ENCODE results near the gene BATF2. TPM values are rescaled to one million over a fixed set of nuclear protein-coding genes. Genes with fewer than 3 reads are reported as not detected.

The BATF2 gene
- total RNA-seq, 4 donors from 2014 or later, result 5.0 to 12.0 (median 11.2) TPM

GRCh38 chr11:65019824-65020223 is 23.1 kb upstream of the BATF2 start:
- Histone ChIP-seq H3K4me1 (peaks cover 0 to 12% (median 5%) of the 10 kb centered on the region in 4 donors), H3K9me3 (no peaks in the 10 kb centered on the region), H3K27ac (no peak overlapping the region), H3K4me3 (no peak overlapping the region), H3K36me3 (peaks cover 0 to 24% (median 0%) of the 10 kb centered on the region in 3 donors), H3K27me3 (no peaks in the 10 kb centered on the region)
- TF ChIP-seq POLR2A (IDR thresholded peaks at IDR 0.05), result no peak
- no peak for DNase-seq

DNA sequence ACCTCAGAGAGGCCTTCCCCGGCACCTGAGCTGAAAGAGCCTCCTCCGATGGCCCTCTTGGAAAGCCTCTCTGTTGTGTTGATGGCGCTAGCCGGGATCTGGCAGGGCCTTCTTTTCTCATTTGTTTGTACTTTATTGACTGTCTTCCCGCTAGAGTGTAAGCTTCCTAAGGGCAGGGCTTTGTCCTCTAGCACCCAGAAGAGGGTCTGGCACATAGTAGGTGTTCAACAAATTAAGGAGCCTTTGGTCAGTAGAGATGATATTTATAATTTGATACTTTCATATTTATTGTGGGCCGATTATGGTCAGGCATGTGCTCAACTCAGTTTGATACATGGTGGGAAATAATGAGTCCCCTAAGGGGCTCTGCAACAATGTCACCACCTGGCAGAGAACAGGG is 21.2 kb upstream of the BATF2 start:
- H3K36me3 ChIP-seq, result peaks cover 0 to 24% (median 0%) of the 10 kb centered on the region in 3 donors
- TF ChIP-seq, protein P1, sequence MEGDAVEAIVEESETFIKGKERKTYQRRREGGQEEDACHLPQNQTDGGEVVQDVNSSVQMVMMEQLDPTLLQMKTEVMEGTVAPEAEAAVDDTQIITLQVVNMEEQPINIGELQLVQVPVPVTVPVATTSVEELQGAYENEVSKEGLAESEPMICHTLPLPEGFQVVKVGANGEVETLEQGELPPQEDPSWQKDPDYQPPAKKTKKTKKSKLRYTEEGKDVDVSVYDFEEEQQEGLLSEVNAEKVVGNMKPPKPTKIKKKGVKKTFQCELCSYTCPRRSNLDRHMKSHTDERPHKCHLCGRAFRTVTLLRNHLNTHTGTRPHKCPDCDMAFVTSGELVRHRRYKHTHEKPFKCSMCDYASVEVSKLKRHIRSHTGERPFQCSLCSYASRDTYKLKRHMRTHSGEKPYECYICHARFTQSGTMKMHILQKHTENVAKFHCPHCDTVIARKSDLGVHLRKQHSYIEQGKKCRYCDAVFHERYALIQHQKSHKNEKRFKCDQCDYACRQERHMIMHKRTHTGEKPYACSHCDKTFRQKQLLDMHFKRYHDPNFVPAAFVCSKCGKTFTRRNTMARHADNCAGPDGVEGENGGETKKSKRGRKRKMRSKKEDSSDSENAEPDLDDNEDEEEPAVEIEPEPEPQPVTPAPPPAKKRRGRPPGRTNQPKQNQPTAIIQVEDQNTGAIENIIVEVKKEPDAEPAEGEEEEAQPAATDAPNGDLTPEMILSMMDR (IDR thresholded peaks at IDR 0.05), result no peak
- no peak for TF ChIP-seq POLR2A (IDR thresholded peaks at IDR 0.05)

DNA sequence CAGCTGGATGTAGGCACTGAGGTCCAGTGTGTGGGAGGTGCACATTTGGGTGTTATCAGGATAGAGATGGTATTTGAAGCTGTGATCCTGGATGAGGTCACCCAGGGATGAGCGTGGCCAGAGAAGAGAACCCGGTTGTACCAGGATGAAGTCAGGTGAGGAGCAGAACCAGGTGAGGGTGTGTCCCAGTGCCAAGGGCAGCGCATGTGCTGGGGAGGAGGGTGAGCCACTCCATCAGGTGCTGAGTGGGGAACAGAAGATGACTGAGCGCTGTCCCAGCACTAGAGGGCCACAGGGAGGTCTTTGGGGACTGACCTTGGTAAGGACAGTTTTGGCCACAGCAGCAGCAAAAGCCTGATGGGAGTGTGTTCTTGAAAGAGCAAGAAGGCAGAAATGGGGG is 19.9 kb upstream of the BATF2 start:
- Histone ChIP-seq H3K27me3 (no peaks in the 10 kb centered on the region), H3K27ac (no peak overlapping the region), H3K9me3 (no peaks in the 10 kb centered on the region), H3K4me1 (peaks cover 2 to 22% (median 7%) of the 10 kb centered on the region in 4 donors), H3K36me3 (peaks cover 0 to 24% (median 0%) of the 10 kb centered on the region in 3 donors), H3K4me3 (no peak overlapping the region)
- TF ChIP-seq, protein P1 (IDR thresholded peaks at IDR 0.05), result no peak
- no peak for TF ChIP-seq POLR2A (IDR thresholded peaks at IDR 0.05)
- DNase-seq, result no peak

More for the DNA sequence above, 21.2 kb upstream of the BATF2 start:
- Histone ChIP-seq H3K4me1 (peaks cover 2 to 18% (median 7%) of the 10 kb centered on the region in 4 donors), H3K27ac (no peak overlapping the region), H3K27me3 (no peaks in the 10 kb centered on the region), H3K9me3 (no peaks in the 10 kb centered on the region), H3K4me3 (no peak overlapping the region)
- no peak for DNase-seq

DNA sequence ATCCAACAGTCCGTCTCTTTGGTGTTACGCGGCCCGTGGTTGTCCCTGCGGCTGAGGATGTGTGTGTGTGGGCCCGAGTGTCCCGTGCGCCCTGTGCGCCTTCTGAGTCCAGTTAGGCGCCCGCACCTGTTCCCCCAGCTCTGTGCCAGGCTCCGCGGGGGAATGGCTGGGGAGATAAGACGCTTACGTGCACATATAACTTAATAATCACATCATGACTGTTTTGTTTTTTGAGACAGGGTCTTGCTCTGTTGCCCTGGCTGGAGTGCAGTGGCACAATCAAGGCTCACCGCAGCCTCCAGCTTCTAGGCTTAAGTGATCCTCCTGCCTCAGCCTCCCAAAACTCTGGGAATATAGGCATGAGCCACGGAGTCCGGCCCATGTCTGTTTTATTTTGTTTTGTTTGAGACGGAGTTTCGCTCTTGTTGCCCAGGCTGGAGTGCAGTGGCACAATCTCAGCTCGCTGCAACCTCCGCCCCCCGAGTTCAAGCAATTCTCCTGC is 18.0 kb upstream of the BATF2 start:
- Histone ChIP-seq H3K4me1 (peaks cover 2 to 22% (median 7%) of the 10 kb centered on the region in 4 donors), H3K9me3 (no peaks in the 10 kb centered on the region), H3K27ac (peak overlapping the region; percentile 90 to 99 (median 98)), H3K36me3 (peaks cover 0 to 13% (median 0%) of the 10 kb centered on the region in 3 donors), H3K4me3 (peak overlapping the region; percentile 48 to 85 (median 77)), H3K27me3 (no peaks in the 10 kb centered on the region)
- no peak for DNase-seq
- TF ChIP-seq, protein P1 (IDR thresholded peaks at IDR 0.05), result no peak
- no peak for TF ChIP-seq POLR2A (IDR thresholded peaks at IDR 0.05)

GRCh38 chr11:65013888-65014725 is 17.3 kb upstream of the BATF2 start, which contains the start of gene ARL2:
Gene ARL2 (plus strand): TSS chr11:65014160. CDS start chr11:65014208, 48 bp downstream.
- H3K9me3 ChIP-seq, result no peaks in the 10 kb centered on the region
- H3K27ac ChIP-seq, result peak within 1 kb of the TSS; percentile 90 to 99 (median 98)
- H3K27me3 ChIP-seq, result no peaks in the 10 kb centered on the region
- peak; percentile 89 to 96 (median 94) for DNase-seq
- peak; percentile 49 to 65 for TF ChIP-seq POLR2A (IDR thresholded peaks at IDR 0.05)
- TF ChIP-seq, protein P1 (IDR thresholded peaks at IDR 0.05), result peak; percentile 91 to 97 (median 94)
- H3K4me3 ChIP-seq, result peak within 1 kb of the TSS; percentile 48 to 85 (median 77)
- H3K36me3 ChIP-seq, result peaks cover 0 to 12% (median 0%) of the 10 kb centered on the region in 3 donors
- peaks cover 2 to 22% (median 7%) of the 10 kb centered on the region in 4 donors for H3K4me1 ChIP-seq

All from Peyer's patch (tissue), 4 donors.